GM12878 (cell line): ENCODE data around the gene AGBL1. TPM values are rescaled to one million over a fixed set of nuclear protein-coding genes. Genes with fewer than 3 reads are reported as not detected.

Source experiments
- ATAC-seq: fragments of 200-7000 bp; cut with Tn5 transposase; 3 replicates; pipeline ENCODE4 v1.9.1; 2020; ENCODE audit warnings: mild to moderate bottlenecking, moderate library complexity
- BruUV-seq: library from RNA; stranded (reverse); fragments of 400-500 nt; replicated peaks from 2 replicates; lab custom pipeline; 2021; lab: Mats Ljungman, UMichigan
- CTCF ChIA-PET: fragments of 300-600 bp; sonication (Branson Sonifier 250); formaldehyde crosslinking; extraction: SDS; loops from one replicate; lab custom pipeline; 2021; ENCODE audit warnings: inconsistent platforms; lab: Yijun Ruan, JAX
- POLR2A ChIA-PET: fragments of 350-600 bp; formaldehyde crosslinking; extraction: SDS; loops from one replicate; lab custom pipeline; 2021; ENCODE audit warnings: inconsistent platforms; lab: Charles Lee
- RAD21 ChIA-PET: fragments of 300-600 bp; sonication (Branson Sonifier 250); formaldehyde crosslinking; loops from one replicate; lab custom pipeline; 2023; ENCODE audit warnings: antibody characterized with exemption; ENCODE audit not compliant: unreplicated experiment; lab: Charles Lee
- SMC1A ChIA-PET: fragments of 300-600 bp; sonication (Branson Sonifier 250); formaldehyde crosslinking; loops from one replicate; lab custom pipeline; 2023; ENCODE audit not compliant: unreplicated experiment, uncharacterized antibody; lab: Charles Lee
- DNase-seq: peaks from one replicate; pipeline ENCODE4 v3.0.0-alpha.2; 2011; ENCODE audit warnings: low read depth, low spot score
- FAIRE-seq: peaks from 3 replicates; lab custom pipeline; 2011; peaks lifted over from hg19 to GRCh38; lab: Jason Lieb, UNC
- H2AFZ ChIP-seq: 2 replicates; pipeline ENCODE4 v1.6.0; 2011; ENCODE audit warnings: low read depth, low read length, control low read depth; ENCODE audit not compliant: control insufficient read depth
- H3K27ac ChIP-seq: 2 replicates; pipeline ENCODE4 v1.5.1; 2011; ENCODE audit warnings: control low read depth; ENCODE audit not compliant: control insufficient read depth, insufficient read depth
- H3K27me3 ChIP-seq, 2 experiments: replicated peaks in 1 of 2; 2 replicates each; pipeline versions ENCODE4 v1.6.0 to v1.6.1; 2011; ENCODE audit warnings: low read length in 1 of 2; ENCODE audit not compliant: control insufficient read depth in 2 of 2, insufficient read depth in 2 of 2
- H3K36me3 ChIP-seq, 2 experiments: 2 replicates each; pipeline ENCODE4 v1.5.1; 2011; ENCODE audit warnings: low read length in 1 of 2; ENCODE audit not compliant: control insufficient read depth in 2 of 2, insufficient read depth in 2 of 2
- H3K4me1 ChIP-seq: 2 replicates; pipeline ENCODE4 v1.6.1; 2011; ENCODE audit warnings: mild to moderate bottlenecking, low read length, moderate library complexity, mixed read lengths; ENCODE audit not compliant: control insufficient read depth, insufficient read depth
- H3K4me2 ChIP-seq: 2 replicates; pipeline ENCODE4 v1.6.0; 2011; ENCODE audit warnings: control low read depth; ENCODE audit not compliant: control insufficient read depth, insufficient read depth
- H3K4me3 ChIP-seq: fragments of 200-600 bp; sonication (generic); 2 replicates; pipeline ENCODE4 v1.5.1; 2016
- H3K79me2 ChIP-seq: 2 replicates; pipeline ENCODE4 v1.6.0; 2011; ENCODE audit warnings: low read length; ENCODE audit not compliant: control insufficient read depth, insufficient read depth
- H3K9ac ChIP-seq: 2 replicates; pipeline ENCODE4 v1.8.0; 2011; ENCODE audit warnings: low read length, control low read depth, mixed read lengths; ENCODE audit not compliant: control insufficient read depth, insufficient read depth
- H3K9me3 ChIP-seq: replicated peaks from 3 replicates; pipeline ENCODE4 v1.5.1; 2011; ENCODE audit warnings: mild to moderate bottlenecking, low read length; ENCODE audit not compliant: control insufficient read depth, insufficient read depth
- H4K20me1 ChIP-seq: 2 replicates; pipeline ENCODE4 v1.6.0; 2011; ENCODE audit not compliant: control insufficient read depth, insufficient read depth
- ASH2L ChIP-seq: fragments of 300-600, 200-600 bp; sonication (generic); IDR thresholded peaks from 2 replicates; pipeline ENCODE4 v1.6.1; 2017; ENCODE audit warnings: low read depth, mild to moderate bottlenecking, borderline replicate concordance
- ATF7 ChIP-seq: fragments of 450-650 bp; IDR thresholded peaks from 2 replicates; pipeline ENCODE4 v1.6.1; 2016; ENCODE audit warnings: low read depth, mild to moderate bottlenecking
- CBX5 ChIP-seq: sonication (generic); IDR thresholded peaks from 2 replicates; pipeline ENCODE4 v1.6.1; 2016; ENCODE audit warnings: low read depth, moderate library complexity, mild to moderate bottlenecking, inconsistent platforms
- CHD4 ChIP-seq: fragments of 200-600 bp; sonication (generic); IDR thresholded peaks from 2 replicates; pipeline ENCODE4 v1.6.1; 2016; ENCODE audit warnings: mild to moderate bottlenecking
- HDGF ChIP-seq: fragments of 450-650 bp; IDR thresholded peaks from 2 replicates; pipeline ENCODE4 v1.6.1; 2016; ENCODE audit warnings: antibody characterized with exemption
- IKZF2 ChIP-seq, 2 experiments: fragments of 450-650 bp; IDR thresholded peaks; 2 replicates each; pipeline ENCODE4 v1.6.1; 2017; ENCODE audit warnings: mild to moderate bottlenecking in 2 of 2, moderate library complexity in 2 of 2
- MXI1 ChIP-seq: fragments of 150-350 bp; IDR thresholded peaks from 2 replicates; pipeline ENCODE4 v1.6.1; 2011; ENCODE audit warnings: low read depth, mild to moderate bottlenecking, inconsistent platforms, low read length, improper control_type of control experiment
- NR2C2 ChIP-seq: IDR thresholded peaks from 2 replicates; pipeline ENCODE4 v1.6.1; 2011; ENCODE audit warnings: borderline replicate concordance, low read depth; ENCODE audit not compliant: control insufficient read depth, insufficient read length
- PAX5 ChIP-seq: IDR thresholded peaks from 2 replicates; pipeline ENCODE4 v1.6.1; 2011; ENCODE audit warnings: low read depth, low read length, borderline replicate concordance
- PAX8 ChIP-seq: fragments of 450-650 bp; IDR thresholded peaks from 2 replicates; pipeline ENCODE4 v1.6.1; 2017; ENCODE audit warnings: mild to moderate bottlenecking, moderate library complexity
- RB1 ChIP-seq: fragments of 450-650 bp; formaldehyde crosslinking; IDR thresholded peaks from 2 replicates; pipeline ENCODE4 v1.6.1; 2017; ENCODE audit warnings: mild to moderate bottlenecking, borderline replicate concordance
- SP1 ChIP-seq: IDR thresholded peaks from one replicate; pipeline ENCODE4 v1.6.1; 2011; ENCODE audit warnings: low read depth, low read length
- SPI1 ChIP-seq: IDR thresholded peaks from 2 replicates; pipeline ENCODE4 v1.6.1; 2011; ENCODE audit warnings: low read depth, mild to moderate bottlenecking, low read length, moderate library complexity, borderline replicate concordance; ENCODE audit not compliant: insufficient read depth
- SREBF2 ChIP-seq: IDR thresholded peaks from 2 replicates; pipeline ENCODE4 v1.6.1; 2012; ENCODE audit warnings: mild to moderate bottlenecking, low read length
- SUPT20H ChIP-seq: IDR thresholded peaks from 2 replicates; pipeline ENCODE4 v1.6.1; 2011; ENCODE audit warnings: low read depth, mild to moderate bottlenecking, low read length, moderate library complexity, borderline replicate concordance; ENCODE audit not compliant: control insufficient read depth
- ZBED1 ChIP-seq: IDR thresholded peaks from 2 replicates; pipeline ENCODE4 v1.6.1; 2016; ENCODE audit warnings: borderline replicate concordance
- ZNF384 ChIP-seq: IDR thresholded peaks from 2 replicates; pipeline ENCODE4 v1.6.1; 2012; ENCODE audit warnings: low read depth, mild to moderate bottlenecking, low read length, improper control_type of control experiment, borderline replicate concordance
- ZSCAN29 ChIP-seq: fragments of 450-650 bp; IDR thresholded peaks from 2 replicates; pipeline ENCODE4 v1.6.1; 2017; ENCODE audit warnings: mild to moderate bottlenecking, moderate library complexity
- WGBS: methylation state at CpG from one replicate; pipeline ENCODE4 v1.1.6; 2016; ENCODE audit warnings: low lambda C conversion rate; ENCODE audit not compliant: insufficient replicate concordance, insufficient coverage; ENCODE audit errors: missing lambda C conversion rate; 5-methylcytosine and 5-hydroxymethylcytosine counted together
- in situ Hi-C: fragments of 300-500 bp; cut with MboI; formaldehyde crosslinking; loops from 9 replicates; pipeline ENCODE4 v1.14.3; 2018; ENCODE audit warnings: mixed read lengths
- intact Hi-C: fragments of 100-400 bp; cut with micrococcal nuclease; formaldehyde crosslinking; loops from one replicate; pipeline ENCODE4 v1.14.2; 2022; ENCODE audit not compliant: unreplicated experiment
- polyA plus RNA-seq, 11 experiments: library from polyadenylated mRNA; depleted of rRNA in 4 of 11; unstranded in 6 of 11; stranded (reverse) in 5 of 11; fragments of >200 nt; fragmentation: Nextera tagmentation in 4 of 11; fragmentation: Illumina TruSeq in 1 of 11; extraction: Ambion mirVana in 4 of 11; extraction: Trizol in 1 of 11; gene quantifications; 1 replicate in 1 of 11; 2 replicates in 10 of 11; pipeline versions ENCODE4 v1.2.1 to v1.2.3, GENCODE V29; 2011 to 2016; ENCODE audit warnings: inconsistent platforms in 2 of 11, missing spikeins in 2 of 11, low read depth in 1 of 11
- total RNA-seq, 4 experiments: library from RNA; depleted of rRNA in 3 of 4; stranded (reverse); fragments of >200 nt in 3 of 4; fragmentation: Illumina TruSeq in 1 of 4; extraction: Trizol in 1 of 4; gene quantifications; 2 replicates each; pipeline versions ENCODE4 v1.2.1 to v1.2.3, GENCODE V29; 2013 to 2021
- TF ChIP-seq, protein P1 (sequence below): fragments of 150-350 bp; IDR thresholded peaks from 2 replicates; pipeline ENCODE4 v1.6.1; 2014; ENCODE audit warnings: mild to moderate bottlenecking, low read depth, low read length

Gene AGBL1
- total and polyA plus RNA-seq, 10 of the 15 experiments (the other 5 are each of a cell fraction or from before 2014, with no cell fraction given), result not detected

DNA sequence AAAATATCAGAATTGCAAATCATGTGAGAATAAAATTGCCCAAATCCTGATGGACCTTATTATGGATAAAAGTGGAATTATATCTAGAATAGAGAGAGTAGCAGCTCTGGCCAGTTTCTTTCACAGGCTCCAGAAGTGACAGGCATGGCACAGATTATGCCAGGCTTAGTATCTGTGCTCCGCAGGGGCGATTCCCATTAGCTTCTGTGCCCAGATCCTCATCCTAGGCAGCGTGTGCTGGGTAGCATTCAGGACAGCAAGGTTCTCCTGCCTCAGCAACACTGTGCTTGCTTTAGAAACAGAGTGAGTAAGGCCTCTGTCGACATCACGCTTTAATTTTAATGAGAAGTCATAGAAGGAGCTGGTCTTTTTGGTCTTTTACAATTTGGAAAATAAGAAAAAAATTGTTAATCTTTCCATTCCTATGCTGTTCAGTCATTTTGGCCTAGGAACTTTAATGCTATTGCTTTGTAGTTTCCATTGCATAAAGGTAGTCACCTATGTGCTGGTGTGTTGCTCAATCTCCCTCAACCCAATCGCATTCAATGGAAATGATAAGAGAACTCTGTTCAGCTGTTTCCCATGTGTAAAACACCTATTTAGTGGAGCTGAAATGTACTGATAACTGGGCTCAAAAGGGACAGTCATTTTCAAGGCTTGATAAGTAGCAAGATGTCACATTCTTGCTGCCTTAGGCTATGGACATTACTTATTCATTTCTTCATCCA is 770.1 kb downstream of the AGBL1 start:
- BruUV-seq, result no TSS peak
- 30% methylated on average over 6 of the region's 6 CpGs for WGBS
- Histone ChIP-seq H3K9ac (no peak overlapping the region), H3K4me1 (no peaks in the 10 kb centered on the region), H3K79me2 (no peaks in the 10 kb centered on the region), H3K27me3 (no peaks in the 10 kb centered on the region), H3K27ac (no peak overlapping the region), H4K20me1 (no peaks in the 10 kb centered on the region), H3K4me2 (no peak overlapping the region), H3K9me3 (no peaks in the 10 kb centered on the region), H2AFZ (no peak overlapping the region), H3K36me3 (no peaks in the 10 kb centered on the region), H3K4me3 (no peak overlapping the region)
- ATAC-seq (no peak), FAIRE-seq (no peak), DNase-seq (no peak)
- CTCF ChIA-PET, result no interaction called here
- RAD21 ChIA-PET, result no interaction called here
- in situ Hi-C loops (no loop called here), intact Hi-C loops (no loop called here)
- SMC1A ChIA-PET, result interaction anchor here (0.6 kb wide), 1 partner anchor 261 kb away, joined by 5 read pairs; no protein-coding TSS in a partner anchor
- TF ChIP-seq PAX5, result no peak
- POLR2A ChIA-PET, result no interaction called here

DNA sequence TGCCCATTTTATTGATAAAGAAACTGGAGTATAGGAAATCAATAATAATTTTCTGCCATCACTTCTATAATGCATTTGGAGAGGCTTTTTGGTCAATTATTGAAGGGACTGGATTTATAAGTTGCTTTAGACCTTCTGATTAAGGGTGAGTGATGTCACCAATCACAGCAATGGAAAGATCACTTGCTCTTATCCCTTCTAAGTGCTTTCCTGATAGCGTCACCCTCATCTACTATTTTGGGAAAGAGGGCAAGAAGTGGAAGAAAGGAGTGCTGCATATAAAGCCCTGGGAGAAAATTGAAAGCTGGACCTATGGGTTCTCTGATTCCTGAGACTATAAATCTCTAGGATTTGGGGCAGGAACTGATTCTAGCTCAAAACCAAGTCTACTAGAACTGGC is 771.3 kb downstream of the AGBL1 start:
- no TSS peak for BruUV-seq
- H3K9ac ChIP-seq, result no peak overlapping the region
- 0% methylated on average over 1 of the region's 1 CpG for WGBS
- ChIA-PET POLR2A (no interaction called here), RAD21 (no interaction called here), SMC1A (no interaction called here), CTCF (no interaction called here)
- H2AFZ ChIP-seq, result no peak overlapping the region
- H4K20me1 ChIP-seq, result no peaks in the 10 kb centered on the region
- H3K36me3 ChIP-seq, result no peaks in the 10 kb centered on the region
- no peak overlapping the region for H3K27ac ChIP-seq
- H3K27me3 ChIP-seq, result no peaks in the 10 kb centered on the region
- no peak overlapping the region for H3K4me2 ChIP-seq
- FAIRE-seq, result no peak
- in situ Hi-C loops (no loop called here), intact Hi-C loops (no loop called here)
- no peaks in the 10 kb centered on the region for H3K9me3 ChIP-seq
- H3K4me3 ChIP-seq, result no peak overlapping the region
- H3K4me1 ChIP-seq, result no peaks in the 10 kb centered on the region
- TF ChIP-seq, protein P1, sequence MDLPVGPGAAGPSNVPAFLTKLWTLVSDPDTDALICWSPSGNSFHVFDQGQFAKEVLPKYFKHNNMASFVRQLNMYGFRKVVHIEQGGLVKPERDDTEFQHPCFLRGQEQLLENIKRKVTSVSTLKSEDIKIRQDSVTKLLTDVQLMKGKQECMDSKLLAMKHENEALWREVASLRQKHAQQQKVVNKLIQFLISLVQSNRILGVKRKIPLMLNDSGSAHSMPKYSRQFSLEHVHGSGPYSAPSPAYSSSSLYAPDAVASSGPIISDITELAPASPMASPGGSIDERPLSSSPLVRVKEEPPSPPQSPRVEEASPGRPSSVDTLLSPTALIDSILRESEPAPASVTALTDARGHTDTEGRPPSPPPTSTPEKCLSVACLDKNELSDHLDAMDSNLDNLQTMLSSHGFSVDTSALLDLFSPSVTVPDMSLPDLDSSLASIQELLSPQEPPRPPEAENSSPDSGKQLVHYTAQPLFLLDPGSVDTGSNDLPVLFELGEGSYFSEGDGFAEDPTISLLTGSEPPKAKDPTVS, result no peak
- TF ChIP-seq ZSCAN29 (no peak), MXI1 (no peak), ZNF384 (no peak), HDGF (no peak), CHD4 (no peak), ATF7 (no peak), SUPT20H (no peak), ASH2L (no peak), SPI1 (no peak), SREBF2 (no peak), IKZF2 (IDR thresholded peaks at IDR 0.05) (no peak), PAX8 (no peak), RB1 (no peak), ZBED1 (no peak), CBX5 (no peak), NR2C2 (no peak), SP1 (no peak)
- TF ChIP-seq, all 136 proteins: peak for 0
- no peak for ATAC-seq
- H3K79me2 ChIP-seq, result no peaks in the 10 kb centered on the region
- no peak for DNase-seq
